Transverse colon (tissue), 4 donors: Measurements from ENCODE around the gene CSGALNACT2.

Source experiments
- EP300 ChIP-seq: sonication (generic); formaldehyde crosslinking; IDR thresholded peaks from one replicate; pipeline ENCODE4 v1.6.1; 2017; ENCODE audit warnings: antibody characterized with exemption, low read depth
- POLR2A ChIP-seq: fragments of 450-650 bp; IDR thresholded peaks from one replicate; pipeline ENCODE4 v1.6.1; 2016; ENCODE audit warnings: antibody characterized with exemption, mild to moderate bottlenecking, moderate library complexity
- POLR2AphosphoS5 ChIP-seq, 3 donors: sonication (generic); formaldehyde crosslinking; IDR thresholded peaks; one replicate each; pipeline ENCODE4 v1.6.1; 2016; ENCODE audit warnings: antibody characterized with exemption in 3 of 3
- TF ChIP-seq, protein P1 (sequence below), 5 experiments: fragments of 200-600 bp in 3 of 5; fragments of 450-650 bp in 2 of 5; sonication (generic) in 3 of 5; IDR thresholded peaks; 1 replicate in 2 of 5; 2 replicates in 3 of 5; pipeline ENCODE4 v1.5.1; 2016 to 2017; ENCODE audit warnings: antibody characterized with exemption in 5 of 5, inconsistent platforms in 3 of 5, mild to moderate bottlenecking in 2 of 5, moderate library complexity in 1 of 5

DNA sequence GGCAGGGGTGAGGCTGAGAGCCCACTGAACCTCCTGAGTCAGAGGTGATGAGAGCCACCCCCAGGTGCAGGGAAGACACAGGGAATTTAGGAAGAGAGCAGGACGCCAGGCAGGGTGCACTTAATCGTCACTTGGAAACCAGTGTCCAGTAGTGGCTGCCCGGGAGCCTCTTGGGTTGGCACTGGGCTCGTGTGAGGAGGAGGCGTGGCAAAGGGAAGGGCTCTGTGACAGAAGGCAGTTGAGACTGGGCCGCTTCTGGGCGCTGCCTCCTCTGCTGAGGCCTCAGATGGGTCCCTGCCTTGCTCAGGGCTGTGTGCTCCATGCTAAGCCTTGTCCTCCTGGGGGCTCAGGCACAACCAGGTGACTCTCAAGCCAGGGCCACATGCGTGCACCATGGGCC lies 48.1 kb upstream of the CSGALNACT2 start:
- TF ChIP-seq, protein P1, sequence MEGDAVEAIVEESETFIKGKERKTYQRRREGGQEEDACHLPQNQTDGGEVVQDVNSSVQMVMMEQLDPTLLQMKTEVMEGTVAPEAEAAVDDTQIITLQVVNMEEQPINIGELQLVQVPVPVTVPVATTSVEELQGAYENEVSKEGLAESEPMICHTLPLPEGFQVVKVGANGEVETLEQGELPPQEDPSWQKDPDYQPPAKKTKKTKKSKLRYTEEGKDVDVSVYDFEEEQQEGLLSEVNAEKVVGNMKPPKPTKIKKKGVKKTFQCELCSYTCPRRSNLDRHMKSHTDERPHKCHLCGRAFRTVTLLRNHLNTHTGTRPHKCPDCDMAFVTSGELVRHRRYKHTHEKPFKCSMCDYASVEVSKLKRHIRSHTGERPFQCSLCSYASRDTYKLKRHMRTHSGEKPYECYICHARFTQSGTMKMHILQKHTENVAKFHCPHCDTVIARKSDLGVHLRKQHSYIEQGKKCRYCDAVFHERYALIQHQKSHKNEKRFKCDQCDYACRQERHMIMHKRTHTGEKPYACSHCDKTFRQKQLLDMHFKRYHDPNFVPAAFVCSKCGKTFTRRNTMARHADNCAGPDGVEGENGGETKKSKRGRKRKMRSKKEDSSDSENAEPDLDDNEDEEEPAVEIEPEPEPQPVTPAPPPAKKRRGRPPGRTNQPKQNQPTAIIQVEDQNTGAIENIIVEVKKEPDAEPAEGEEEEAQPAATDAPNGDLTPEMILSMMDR (IDR thresholded peaks at IDR 0.05): no peak
- TF ChIP-seq POLR2A (no peak), POLR2AphosphoS5 (IDR thresholded peaks at IDR 0.05) (no peak), EP300 (no peak)
